Right ventricle myocardium inferior (tissue), 1 donor: Measurements from ENCODE around the gene TRPM4. TPM values are rescaled to one million over a fixed set of nuclear protein-coding genes. Genes with fewer than 3 reads are reported as not detected.

Source experiments
- ATAC-seq: fragments of 200-7000 bp; cut with Tn5 transposase; one replicate; pipeline ENCODE4 v1.9.1; 2020; ENCODE audit warnings: mild to moderate bottlenecking, moderate library complexity
- DNase-seq: peaks from one replicate; pipeline ENCODE4 v3.0.0; 2021; ENCODE audit errors: missing footprints
- intact Hi-C: fragments of 100-400 bp; cut with DNase I; formaldehyde crosslinking; loops from one replicate; pipeline ENCODE4 v1.11.0; 2022
- total RNA-seq: library from RNA; stranded (reverse); fragmentation: NEBNext Ultra II Directional; extraction: Animal tissue kit (Norgen Biotek cat#: 25700); gene quantifications from one replicate; pipeline ENCODE4 v1.2.1, GENCODE V29; 2021
- donor health status: DM: no; HTN: yes; CAD: no; lungs with severe emphysema.

TRPM4 gene
- total RNA-seq, 1 donor from 2014 or later, result 28.5 TPM

DNA sequence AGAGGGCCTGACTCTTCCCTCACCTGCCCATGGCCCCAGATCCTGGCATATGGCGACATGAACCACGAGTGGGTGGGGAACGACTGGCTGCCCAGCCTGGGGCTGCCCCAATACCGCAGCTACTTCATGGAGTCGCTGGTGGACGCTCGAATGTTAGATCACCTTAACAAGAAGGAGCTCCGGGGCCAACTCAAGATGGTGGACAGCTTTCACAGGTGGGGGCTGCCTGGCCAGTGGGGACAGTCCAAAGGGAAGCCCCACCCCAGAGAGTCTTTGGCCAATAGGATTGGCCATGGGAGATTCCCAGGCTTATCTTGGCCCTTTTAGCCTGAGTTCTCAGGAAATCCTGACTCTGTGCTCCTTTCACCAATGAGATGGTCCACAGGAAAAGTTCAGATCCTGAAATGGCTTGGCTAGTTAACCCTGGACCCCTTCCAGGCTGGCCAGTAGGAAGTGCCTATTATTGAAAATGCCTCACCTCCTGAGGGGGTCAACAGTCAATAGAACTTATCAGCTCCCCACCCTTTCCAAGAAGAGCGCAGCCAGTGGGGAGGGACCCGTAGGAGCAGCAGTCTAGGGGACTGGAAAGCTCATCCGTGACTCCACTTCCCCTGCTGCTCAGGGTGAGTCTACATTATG lies 9.4 kb upstream of the TRPM4 start:
- DNase-seq, result no peak
- intact Hi-C loops, result loop anchor here (2.0 to 5.0 kb wide), 3 partner anchors 29 to 51 kb away; partner anchors contain the start of genes C19orf73 and PPFIA3
- ATAC-seq, result no peak

DNA sequence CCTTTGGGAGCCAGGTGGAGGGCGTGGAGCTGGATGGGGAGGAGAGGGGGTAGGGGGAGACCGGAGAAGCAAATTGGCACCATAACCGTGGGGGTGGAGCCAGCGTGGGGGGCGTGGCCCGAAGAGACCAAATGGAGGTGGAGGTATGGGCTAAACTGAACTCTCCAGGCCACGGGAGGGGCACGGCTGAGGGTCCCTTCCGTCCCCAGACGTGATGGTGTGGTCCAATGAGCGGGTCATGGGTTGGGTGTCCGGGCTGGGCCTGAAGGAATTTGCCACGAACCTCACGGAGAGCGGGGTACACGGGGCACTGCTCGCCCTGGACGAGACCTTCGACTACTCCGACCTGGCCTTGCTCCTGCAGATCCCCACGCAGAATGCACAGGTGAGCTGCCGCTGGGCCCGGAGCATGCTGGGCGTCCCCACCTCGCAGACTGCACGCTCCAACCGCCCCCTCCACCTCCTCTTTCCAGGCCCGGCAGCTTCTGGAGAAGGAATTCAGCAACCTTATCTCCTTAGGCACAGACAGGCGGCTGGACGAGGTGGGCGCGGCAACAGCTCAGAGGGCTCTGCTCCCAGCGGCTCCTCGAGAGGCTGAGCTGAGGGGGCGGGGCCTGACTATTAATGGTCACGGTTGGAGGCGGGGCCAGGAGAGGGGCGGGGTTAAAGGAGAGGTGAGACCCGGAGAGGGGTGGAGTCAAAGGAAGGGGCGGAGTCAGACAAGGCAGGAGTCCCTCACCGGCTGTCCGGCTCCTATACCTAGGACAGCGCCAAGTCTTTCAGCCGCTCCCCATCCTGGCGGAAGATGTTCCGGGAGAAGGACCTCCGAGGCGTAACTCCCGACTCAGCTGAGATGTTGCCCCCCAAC lies 8.6 kb upstream of the TRPM4 start:
- intact Hi-C loops, result loop anchor here (2.0 to 5.0 kb wide), 3 partner anchors 30 to 52 kb away; partner anchors contain the start of genes C19orf73 and PPFIA3
- DNase-seq (peak; percentile 97), ATAC-seq (peak; percentile 86)

DNA sequence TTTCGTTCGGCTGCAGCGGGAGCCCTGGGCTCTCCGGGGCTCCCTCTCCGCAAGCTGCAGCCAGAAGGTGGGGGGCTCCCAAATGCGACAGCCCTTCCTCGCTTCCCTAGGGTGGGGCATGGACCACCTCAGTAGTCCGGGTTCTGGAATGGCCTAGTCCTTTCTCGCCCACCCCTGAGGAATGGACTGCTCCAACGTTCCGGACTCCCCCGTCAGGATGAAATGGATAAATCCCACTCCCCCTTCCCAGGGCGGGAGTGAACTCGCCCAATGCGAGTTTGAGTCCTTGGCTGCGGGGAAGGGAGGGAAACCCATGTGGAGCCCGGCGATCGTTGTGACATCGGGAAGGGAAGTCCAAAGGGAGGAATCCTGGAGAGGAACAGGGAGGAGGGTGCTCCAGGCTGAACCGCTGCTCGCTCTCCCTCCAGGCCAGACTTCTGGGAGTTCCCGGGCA lies 7.9 kb upstream of the TRPM4 start:
- peak; percentile 72 for DNase-seq
- ATAC-seq, result peak; percentile 59
- intact Hi-C loops, result loop anchor here (2.0 to 5.0 kb wide), 3 partner anchors 31 to 52 kb away; partner anchors contain the start of genes C19orf73 and PPFIA3

DNA sequence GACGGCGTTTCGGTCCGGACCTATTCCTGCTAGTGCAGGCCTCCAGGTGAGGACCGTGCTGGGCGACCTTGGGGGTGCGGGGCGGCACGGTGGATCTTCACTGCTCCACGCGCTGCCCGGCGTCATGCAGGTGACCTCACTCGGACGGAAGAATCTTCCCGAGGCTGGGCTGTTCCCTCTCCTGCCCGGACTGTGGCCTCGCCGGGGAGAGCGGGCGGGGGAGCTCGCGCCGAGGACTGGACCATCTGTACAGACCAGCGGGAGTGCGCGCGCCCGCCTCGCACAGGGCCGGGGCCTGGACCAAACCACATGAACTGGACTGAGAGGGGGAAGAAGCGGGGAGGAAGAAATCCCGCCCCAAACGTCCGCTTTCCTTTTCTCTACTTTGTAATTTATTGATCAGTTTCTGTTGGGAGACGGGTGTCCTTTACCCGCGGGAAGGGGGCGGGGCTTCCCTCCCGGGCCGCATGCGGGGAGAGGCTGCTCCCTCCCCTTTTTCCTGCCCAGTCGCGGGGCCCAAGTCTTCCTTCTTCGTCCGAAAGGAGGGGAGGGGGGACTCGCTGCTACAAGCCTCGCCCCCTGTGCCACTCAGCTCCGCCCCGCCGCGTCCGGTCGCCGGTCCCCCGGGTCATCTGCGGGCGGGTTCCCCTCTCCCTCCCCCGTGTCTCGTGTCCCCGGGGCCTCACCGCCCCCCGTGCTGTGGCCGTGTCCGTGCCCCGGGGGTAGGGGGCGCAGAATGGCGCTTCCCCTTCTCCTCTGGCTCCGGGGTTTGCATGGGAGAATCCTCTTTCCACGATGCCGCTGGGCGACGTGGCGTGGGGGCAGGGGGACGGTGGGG lies 7.3 kb upstream of the TRPM4 start:
- DNase-seq (peak; percentile 90), ATAC-seq (peak; percentile 67)
- intact Hi-C loops, result no loop called here

DNA sequence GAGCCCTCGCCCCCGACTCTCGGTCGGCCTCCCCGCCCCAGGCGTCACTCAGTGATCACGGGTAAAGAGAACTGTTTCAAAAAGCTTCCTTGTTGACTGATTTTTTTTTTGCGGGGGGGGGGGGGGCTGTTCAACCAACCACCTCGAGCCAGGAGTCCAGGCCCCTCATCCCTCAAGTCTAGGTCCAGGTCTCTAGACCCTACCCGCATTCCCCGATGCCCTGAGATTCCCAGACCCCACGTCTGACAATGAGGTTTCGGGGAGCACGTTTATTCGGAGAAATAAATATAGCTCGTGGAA lies 6.7 kb upstream of the TRPM4 start:
- intact Hi-C loops, result no loop called here
- no peak for ATAC-seq
- DNase-seq, result no peak

GRCh38 chr19:49151267-49152118 lies 6.1 kb upstream of the TRPM4 start:
- ATAC-seq (no peak), DNase-seq (peak; percentile 74)

DNA sequence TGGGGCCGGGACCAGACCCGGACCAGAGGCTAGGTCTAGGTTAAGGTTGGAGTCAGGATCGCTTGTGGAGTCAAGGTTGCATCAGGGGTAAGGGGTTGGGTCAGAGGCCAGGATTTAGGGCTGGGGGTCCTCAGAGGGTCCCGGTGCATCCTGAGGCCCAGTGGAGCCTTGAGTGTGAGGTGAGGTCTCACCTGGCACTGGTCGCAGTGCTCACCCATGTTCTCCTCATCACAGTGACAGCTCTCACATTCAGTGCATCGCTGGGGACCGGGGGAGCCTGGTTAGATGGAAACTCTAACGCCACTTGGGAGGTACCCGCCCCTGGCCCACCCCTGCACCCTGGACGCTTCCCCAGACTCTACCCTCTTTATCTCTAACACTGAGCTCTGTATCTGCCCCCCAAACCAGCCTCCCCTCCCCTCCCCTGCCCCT lies 5.5 kb upstream of the TRPM4 start:
- ATAC-seq, result no peak
- intact Hi-C loops, result no loop called here

More at GRCh38 chr19:49151267-49152118, 6.1 kb upstream of the TRPM4 start:
- intact Hi-C loops, result no loop called here

GRCh38 chr19:49153167-49153809 lies 4.3 kb upstream of the TRPM4 start:
- no peak for DNase-seq
- ATAC-seq, result no peak
- intact Hi-C loops, result no loop called here

More for the DNA sequence above, 5.5 kb upstream of the TRPM4 start:
- no peak for DNase-seq

DNA sequence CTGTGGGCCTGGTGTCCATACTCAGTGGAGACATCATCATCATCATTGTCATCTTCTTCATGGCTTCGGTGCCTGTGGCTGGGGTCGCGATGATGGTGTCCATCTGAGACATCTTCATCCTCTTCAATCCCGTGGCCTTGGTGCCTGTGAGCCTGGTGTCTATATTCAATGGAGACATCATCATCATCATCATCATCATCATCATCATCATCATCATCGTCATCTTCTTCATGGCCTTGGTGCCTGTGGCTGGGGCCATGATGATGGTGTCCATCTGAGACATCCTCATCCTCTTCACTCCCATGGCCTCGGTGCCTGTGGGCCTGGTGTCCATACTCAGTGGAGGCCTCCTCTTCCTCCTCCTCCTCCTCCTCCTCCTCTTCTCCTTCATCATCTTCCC lies 3.3 kb upstream of the TRPM4 start:
- intact Hi-C loops, result no loop called here
- ATAC-seq (no peak), DNase-seq (no peak)

DNA sequence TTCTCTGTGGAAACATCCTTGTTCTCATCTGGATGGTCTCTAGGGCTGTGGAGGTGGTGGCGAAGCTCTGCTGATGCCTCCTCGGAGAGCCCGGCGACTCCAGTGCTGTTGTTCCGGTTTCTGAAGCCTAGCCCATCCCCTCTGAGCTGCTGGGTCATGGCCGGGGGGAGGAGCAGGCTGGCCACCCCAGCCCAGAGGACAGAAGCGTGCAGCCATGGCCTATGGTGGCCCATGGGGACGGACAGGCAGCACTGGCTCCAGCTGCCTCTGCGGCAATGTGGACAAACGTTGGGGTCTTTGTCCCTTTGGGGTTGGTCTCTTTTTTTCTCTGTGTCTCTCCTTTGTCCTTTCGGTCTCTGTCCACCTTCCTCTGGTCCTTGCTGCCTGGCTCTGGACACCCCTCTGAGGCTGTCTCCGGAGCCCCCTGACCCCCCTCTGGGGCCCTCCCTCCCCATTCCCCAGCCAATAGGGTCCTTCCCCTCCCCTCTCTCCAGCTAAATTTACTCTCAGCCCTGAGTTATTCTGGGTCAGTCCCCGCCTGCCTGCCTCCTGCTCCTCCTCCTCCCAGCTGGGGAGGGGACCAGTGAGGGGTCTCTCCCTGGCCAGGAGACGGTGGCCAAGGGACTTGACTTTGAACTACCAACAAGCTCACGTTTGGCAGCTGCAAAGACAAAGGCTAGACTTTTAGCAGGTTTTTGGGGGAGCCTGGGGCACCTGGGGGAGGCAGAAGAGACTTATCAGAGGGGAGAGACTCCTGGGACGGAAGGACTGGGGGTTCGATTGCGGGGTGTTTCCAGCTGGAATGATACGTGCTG lies 2.4 kb upstream of the TRPM4 start, which contains the start of gene HRC:
Gene HRC, minus strand, starts transcription at position 392 of the 815 bp plus-strand sequence. Its CDS starts 159 bp downstream, at position 233.
- intact Hi-C loops, result no loop called here
- peak; percentile 83 for DNase-seq
- ATAC-seq, result peak; percentile 70

- ATAC-seq, result peak; percentile 67
These were observed 1.7 kb upstream of the TRPM4 start for GRCh38 chr19:49155820-49156346.

DNA sequence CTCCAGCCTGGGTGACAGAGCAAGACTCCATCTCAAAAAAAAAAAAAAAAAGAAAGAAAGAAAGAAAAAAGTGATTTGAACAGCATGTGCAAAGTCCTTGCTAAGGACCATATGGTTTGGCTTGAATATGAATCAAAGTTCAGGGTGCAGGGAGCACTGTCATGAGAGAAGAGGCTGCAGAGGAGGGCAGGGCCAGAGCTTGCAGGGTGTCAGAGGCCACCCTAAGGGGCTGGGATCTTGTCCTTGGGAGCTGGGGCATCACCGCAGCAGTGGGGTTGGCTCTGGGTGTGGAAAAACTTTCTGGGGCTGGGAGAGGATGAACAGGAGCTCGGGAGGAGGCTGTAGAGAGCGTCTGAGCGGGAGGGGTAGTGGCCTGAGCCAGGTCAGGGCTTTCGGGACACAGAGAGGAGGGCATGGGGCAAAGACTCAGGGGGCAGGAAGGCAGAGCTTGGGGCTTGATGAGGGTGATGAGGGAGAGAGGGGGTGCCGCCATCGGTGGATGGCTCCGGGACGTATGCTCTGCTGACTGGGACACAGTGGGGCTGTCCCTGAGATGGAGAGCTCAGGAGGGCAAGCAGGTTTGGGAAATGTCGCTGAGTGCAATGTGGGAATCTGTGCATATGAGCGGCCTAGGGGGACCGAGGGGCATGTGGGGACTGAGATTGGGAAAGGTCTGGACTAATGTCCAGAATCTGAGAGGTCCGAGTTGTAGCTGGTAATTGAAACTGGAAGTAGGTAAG lies 3.0 kb downstream of the TRPM4 start:
- DNase-seq (no peak), ATAC-seq (no peak)

More at GRCh38 chr19:49155820-49156346, 1.7 kb upstream of the TRPM4 start:
- DNase-seq, result peak; percentile 75
- intact Hi-C loops, result no loop called here

DNA sequence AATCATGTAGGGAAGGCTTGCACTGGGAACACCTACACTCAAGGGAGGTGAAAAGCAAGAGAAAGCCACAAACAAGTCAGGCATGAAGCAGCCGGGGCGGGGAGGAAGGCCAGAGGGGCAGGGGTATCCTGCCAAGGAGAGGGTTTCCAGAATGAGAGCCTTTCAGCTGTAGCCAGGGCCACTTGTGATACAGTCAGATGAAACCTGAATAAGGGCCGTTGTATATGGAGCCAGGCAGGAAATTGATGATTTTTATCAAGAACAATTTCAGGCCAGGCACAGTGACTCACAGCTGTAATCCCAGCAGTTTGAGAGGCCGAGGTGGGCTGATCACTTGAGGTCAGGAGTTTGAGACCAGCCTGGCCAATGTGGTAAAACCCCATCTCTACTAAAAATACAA lies 4.4 kb downstream of the TRPM4 start:
- no peak for DNase-seq
- intact Hi-C loops, result no loop called here
- no peak for ATAC-seq

More for the DNA sequence above, 3.0 kb downstream of the TRPM4 start:
- intact Hi-C loops, result no loop called here

GRCh38 chr19:49165111-49165750 lies 7.6 kb downstream of the TRPM4 start:
- peak; percentile 89 for ATAC-seq
- intact Hi-C loops, result no loop called here
- DNase-seq, result peak; percentile 66

- ATAC-seq, result peak; percentile 33
- peak; percentile 55 for DNase-seq
- intact Hi-C loops, result no loop called here
These were observed 8.3 kb downstream of the TRPM4 start for GRCh38 chr19:49165865-49166301.
